ENCODE measurements around the gene SH3RF3.
"Not testable (repeated sequence)": the region's sequence is repeated elsewhere in the genome, so short reads cannot be mapped to it uniquely, and the experiment has no call there.

The SH3RF3 gene

GRCh38 chr2:109222825-109223471 lies 93.9 kb downstream of the SH3RF3 start:
- DNase-seq: no peak

DNA sequence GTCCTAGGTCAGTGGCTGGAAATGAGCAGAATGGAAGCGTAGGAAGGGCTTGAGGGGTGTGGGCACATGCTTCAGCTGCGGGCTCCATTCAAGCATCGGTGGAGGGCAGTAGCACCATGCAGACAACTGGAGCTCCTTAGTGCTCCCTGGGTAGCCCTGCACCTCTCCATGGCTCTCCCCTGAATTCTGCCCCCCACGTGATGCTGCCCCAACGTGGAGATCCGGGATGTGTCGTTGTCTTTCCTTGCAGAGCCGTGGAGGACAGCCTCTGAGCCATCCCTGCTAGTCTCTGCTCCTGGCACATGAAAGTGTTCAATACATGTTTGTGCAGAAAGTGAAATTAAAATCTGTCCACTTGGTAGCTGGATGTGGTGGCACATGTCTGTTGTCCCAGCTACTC lies 94.5 kb downstream of the SH3RF3 start:
- DNase-seq: no peak

DNA sequence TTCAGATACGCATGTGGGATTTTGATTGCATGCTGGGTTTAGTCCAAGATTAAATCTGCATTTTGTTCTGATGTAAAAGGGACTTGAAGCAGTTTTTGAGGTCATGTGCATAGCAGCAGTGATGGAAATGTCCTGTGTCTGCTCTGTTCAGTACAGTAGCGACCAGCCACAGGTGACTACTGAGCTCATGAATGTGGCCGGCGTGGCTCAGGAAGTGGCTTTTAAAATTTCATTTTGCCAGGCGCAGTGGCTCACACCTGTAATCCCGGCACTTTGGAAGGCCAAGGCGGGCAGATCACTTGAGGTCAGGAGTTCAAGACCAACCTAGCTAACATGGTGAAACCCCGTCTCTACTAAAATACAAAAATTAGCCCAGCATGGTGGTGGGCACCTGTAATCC lies 95.3 kb downstream of the SH3RF3 start:
- DNase-seq: not testable (repeated sequence)

DNA sequence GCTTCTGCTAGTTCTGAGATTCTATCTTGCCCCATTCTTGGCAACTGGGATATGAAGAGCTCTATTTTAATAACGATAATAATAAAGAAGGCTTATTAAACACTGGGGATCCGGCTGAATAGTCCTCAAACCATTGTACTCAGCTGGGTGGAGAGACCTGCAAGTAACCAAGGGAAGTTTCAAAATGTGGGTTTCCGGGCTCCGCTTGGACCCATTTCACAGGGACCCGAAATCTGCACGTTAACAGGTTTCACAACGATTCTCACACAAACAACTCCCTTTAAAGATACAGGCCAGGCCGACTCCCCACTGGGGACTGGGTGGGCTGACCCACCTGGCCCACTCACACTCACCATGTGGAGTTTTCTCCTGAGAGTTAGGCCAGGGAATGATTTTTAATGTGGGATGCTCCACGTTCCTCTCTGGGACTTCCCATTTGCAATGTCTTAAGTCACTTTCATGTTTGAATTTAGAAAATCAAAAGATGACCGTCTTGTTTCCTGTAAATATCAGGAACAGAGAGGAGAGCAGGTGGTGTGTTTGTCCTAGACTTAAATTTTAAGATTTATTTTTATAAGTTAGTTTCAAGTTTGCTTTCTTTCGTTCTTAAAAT lies 96.3 kb downstream of the SH3RF3 start:
- no peak for DNase-seq

DNA sequence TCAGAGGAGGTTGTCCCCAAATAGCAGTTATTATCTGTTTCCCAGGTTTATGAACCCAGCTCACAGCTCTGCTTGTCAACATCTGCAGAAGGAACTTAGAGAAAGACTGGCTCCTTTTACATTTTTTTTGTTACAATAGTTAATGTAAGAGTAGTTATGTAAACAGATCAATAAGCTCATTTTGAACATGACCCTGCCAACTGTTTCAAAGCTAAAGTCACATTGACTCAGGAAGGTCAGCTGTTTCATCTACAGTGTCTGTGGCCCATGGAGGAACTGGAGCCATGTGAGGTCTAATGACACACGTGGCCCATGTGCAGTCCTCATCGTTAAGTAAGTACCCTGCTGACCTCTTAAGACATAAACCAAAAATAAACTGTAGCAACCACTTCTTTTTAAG lies 97.1 kb downstream of the SH3RF3 start:
- no peak for DNase-seq

- no peak for DNase-seq
These were observed 97.6 kb downstream of the SH3RF3 start for GRCh38 chr2:109226622-109227021.

DNA sequence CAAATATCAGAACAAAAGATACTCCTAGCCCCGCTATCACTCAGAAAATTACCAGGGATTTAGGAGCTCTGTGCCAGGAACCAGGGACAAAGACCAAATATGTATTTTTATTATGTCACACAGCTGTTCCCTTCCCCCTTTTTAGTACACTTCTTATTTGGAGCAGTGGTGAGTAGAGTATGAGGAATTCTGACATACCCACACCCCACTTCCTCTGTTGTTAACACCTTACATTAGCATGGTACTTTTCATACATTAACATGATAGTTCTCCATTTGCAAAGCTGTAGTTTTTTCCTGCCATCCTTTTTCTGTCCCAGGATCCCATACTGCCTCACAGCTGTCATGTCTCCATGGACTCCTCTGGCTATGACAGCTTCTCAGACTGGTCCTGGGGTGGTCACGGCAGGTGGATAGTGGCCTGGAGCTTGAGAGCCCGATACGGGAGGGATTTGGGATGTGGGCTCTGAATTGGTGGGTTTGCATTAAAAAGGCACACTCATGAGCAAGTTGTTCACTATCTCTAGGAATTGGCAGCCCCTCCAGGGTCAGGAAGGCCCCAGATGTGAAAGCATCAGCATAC lies 100.2 kb downstream of the SH3RF3 start:
- DNase-seq: no peak

- no peak for DNase-seq
These were observed 102.0 kb downstream of the SH3RF3 start for GRCh38 chr2:109230941-109231420.

GRCh38 chr2:109231428-109231827 lies 102.4 kb downstream of the SH3RF3 start:
- DNase-seq: no peak

DNA sequence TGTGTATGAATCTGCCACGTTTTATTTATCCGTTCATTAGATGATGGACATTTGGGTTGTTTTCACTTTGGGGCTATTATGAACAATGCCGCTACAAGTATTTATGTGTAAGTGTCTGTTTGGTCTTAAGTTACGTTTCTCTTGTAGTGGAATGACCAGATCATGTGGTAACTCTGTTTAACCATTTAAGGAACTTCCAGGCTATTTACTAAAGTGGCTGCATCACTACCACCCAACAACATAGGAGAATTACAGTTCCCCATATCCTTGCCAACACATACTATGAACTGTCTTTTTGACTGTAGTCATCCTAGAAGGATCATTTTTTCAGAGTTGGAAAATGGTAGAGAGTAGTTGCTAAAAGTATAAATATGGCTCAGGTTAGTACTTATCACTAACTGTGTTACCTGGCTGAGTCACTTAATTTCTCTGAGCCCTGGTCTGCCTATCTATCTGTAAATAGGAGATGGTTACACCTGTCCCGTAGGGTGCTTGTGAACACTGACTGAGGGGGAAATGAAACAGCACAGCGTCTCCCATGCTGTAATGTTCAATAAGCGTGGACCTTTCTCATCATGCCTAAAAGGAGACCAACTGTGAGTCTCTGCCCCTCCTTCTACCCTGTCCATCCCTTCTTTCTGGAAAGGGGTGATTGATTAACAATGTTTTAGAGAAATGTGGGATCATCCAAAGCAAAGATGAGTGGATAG lies 103.1 kb downstream of the SH3RF3 start:
- no peak for DNase-seq

DNA sequence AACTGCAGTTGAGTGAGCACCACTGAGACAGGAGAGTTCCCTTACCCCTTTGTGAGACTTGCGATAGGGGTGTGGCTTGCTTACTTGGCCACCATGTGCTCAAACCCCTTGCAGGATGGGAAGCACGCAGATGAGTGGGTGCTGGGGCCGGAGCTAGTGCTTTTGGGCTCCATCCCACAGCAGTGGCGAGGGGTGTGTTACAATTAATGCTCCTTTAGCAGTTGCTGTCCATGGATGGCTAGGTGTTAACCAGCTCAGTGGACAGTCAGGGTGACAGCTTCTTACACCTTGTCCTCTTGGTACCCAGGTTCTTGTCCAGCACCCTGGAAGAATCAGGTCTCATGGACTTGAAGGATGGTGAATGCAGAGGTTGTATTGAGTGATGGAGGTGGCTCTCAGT lies 103.9 kb downstream of the SH3RF3 start:
- no peak for DNase-seq

DNA sequence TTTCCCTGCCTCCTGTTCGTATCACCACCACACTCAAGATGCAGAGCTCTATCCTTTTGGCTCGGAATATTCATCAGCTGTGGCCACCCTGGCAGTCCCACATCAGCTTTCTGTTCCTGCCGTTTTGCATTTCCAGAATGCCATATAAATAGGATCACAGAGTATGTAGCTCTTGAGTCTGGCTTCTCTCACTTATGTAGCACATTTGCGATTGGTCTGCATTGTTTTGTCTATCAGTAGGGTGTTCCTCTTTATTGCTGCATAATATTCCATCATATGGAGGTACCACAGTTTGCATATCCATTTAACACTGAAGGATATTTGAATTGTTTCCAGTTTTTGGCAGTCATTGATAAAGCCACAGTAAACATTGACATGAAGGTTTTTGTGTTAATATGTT lies 104.6 kb downstream of the SH3RF3 start:
- no peak for DNase-seq

DNA sequence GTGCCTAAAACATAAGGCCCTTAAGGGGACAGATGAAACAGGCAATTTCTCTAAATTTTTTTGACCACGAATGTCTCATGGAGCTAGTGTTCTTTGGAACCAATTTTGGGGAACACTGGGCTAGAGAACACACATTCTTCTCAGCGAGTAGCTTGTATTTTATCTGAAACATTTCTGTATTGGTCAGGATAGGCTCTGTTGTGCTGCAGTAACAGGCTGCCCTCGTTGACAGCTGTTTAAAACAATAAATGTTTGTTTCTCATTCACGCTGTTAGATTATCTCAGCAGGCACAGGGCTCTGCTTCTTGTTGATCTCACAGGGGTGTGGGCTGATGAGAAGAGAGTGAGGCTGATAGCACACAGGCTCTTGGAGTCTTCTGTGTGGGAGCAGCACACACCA lies 105.3 kb downstream of the SH3RF3 start:
- DNase-seq: no peak

GRCh38 chr2:109236147-109236546 lies 107.1 kb downstream of the SH3RF3 start:
- DNase-seq: no peak

GRCh38 chr2:109237792-109238191 lies 108.8 kb downstream of the SH3RF3 start:
- no peak for DNase-seq

DNA sequence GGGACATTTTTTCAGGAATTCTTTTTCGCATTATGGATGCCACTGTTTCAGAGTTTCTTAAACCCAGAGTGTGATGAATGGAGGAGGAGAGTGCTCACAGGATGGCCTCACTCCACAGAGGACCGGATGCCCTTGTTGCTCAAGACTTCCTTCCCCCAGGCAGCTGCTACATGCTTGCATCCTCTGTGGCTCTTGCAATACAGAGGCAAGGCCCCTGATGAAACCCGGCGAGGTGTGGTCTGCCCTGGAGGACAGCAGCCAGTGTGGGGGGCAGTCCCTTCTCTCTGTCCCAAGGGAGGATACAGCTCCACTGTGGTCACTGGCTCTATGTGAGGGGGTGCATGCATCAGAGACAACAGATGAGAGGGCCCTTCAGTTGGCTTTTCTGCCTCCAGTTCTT lies 109.6 kb downstream of the SH3RF3 start:
- DNase-seq: no peak

DNA sequence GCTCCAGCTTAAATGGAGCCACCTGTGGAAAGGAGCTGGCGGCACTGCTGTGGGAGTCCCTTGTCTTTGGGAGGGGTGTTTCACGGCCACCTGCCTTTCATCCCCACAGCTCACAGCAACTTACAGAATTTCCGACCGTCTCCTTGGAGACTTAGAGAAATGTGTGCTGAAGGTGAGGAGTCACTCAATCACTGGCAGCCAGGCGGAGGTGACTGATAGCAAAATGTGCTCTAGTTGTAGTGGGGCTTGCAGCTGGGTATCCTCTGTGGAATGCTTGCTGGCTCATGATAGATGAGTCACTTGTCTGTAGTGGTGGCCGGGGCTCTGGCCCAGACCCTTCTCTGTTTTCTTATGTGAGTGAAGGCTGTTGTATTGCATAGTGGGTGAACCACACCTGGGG lies 110.7 kb downstream of the SH3RF3 start:
- DNase-seq: no peak

- DNase-seq: no peak
These were observed 113.2 kb downstream of the SH3RF3 start for GRCh38 chr2:109242210-109242653.

DNA sequence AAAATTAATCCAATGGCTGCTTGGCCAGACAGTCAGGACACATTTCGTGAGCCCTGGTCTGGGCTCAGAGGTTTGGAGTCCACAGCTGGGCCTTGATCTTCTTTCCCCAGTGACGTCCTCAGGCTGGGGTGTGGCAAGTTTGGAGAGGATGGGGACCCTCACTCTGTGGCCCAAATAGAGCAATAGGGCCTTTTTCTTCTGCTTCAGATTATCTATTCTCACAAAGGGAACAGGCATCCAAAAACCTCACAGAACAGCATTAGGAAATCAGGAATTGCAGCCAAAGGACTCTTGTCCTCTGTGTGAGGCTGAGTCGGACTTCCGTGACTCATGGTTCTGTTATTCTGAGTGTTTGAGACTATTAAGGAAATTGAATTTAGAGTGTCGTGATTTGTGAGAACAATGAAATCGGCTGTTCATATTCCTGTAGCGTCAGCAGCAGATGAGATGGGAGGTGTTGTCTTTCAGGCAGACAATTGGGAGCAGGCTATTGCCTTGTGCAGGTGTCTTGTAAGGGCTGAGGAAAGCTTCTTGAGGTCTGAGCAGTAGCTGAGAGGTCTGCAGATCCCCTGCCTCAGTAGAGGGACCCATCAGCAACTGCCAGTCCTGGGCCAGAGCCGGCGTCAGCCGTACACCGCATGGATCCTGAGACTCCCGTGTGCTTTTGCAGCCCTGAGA lies 113.8 kb downstream of the SH3RF3 start:
- no peak for DNase-seq

GRCh38 chr2:109243526-109244303 lies 114.7 kb downstream of the SH3RF3 start:
- no peak for DNase-seq

DNA sequence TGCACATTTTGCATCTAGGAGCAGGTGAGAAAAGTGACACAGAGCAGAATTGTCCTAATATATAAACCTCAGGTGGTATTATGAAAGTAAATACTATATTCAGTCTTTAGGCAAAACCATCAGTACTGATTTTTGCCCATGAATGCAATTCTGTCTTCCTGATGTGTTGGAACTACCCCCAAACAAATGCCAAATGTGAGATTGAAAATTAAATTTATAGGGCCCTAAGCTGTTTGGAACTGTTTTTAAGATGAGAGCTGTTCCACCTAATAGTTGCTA lies 115.2 kb downstream of the SH3RF3 start:
- DNase-seq: no peak

GRCh38 chr2:109244750-109245382 lies 115.9 kb downstream of the SH3RF3 start:
- no peak for DNase-seq
